HG03442 (cell line): ENCODE measurements around the gene SFMBT2.

Experiments used
- ATAC-seq: cut with Tn5 transposase; IDR thresholded peaks from one replicate; pipeline ENCODE4 v1.9.1; 2021; ENCODE audit warnings: mild to moderate bottlenecking, moderate library complexity; ENCODE audit not compliant: unreplicated experiment

Gene SFMBT2

GRCh38 chr10:7161484-7162250 lies 249.2 kb downstream of the SFMBT2 start:
- no peak for ATAC-seq

- ATAC-seq = no peak
Observed at GRCh38 chr10:7159928-7160327, 250.9 kb downstream of the SFMBT2 start.

- ATAC-seq = no peak
Observed at GRCh38 chr10:7159517-7159916, 251.3 kb downstream of the SFMBT2 start.

- ATAC-seq = no peak
Observed at GRCh38 chr10:7157091-7157490, 253.7 kb downstream of the SFMBT2 start.

- no peak for ATAC-seq
Observed at GRCh38 chr10:7153750-7154149, 257.1 kb downstream of the SFMBT2 start.

GRCh38 chr10:7152982-7153381 lies 257.9 kb downstream of the SFMBT2 start:
- no peak for ATAC-seq

- ATAC-seq = no peak
Observed at GRCh38 chr10:7152341-7152740, 258.5 kb downstream of the SFMBT2 start.

- no peak for ATAC-seq
Observed at GRCh38 chr10:7151538-7151937, 259.3 kb downstream of the SFMBT2 start.

- ATAC-seq = no peak
Observed at GRCh38 chr10:7150349-7150748, 260.5 kb downstream of the SFMBT2 start.

GRCh38 chr10:7146189-7146588 lies 264.6 kb downstream of the SFMBT2 start:
- no peak for ATAC-seq

GRCh38 chr10:7136016-7136415 lies 274.8 kb downstream of the SFMBT2 start:
- no peak for ATAC-seq

- no peak for ATAC-seq
Observed at GRCh38 chr10:7135188-7135587, 275.6 kb downstream of the SFMBT2 start.

- no peak for ATAC-seq
Observed at GRCh38 chr10:7134448-7134847, 276.4 kb downstream of the SFMBT2 start.

GRCh38 chr10:7133958-7134357 lies 276.9 kb downstream of the SFMBT2 start:
- no peak for ATAC-seq

GRCh38 chr10:7133278-7133677 lies 277.6 kb downstream of the SFMBT2 start:
- no peak for ATAC-seq

GRCh38 chr10:7130191-7130911 lies 280.5 kb downstream of the SFMBT2 start:
- ATAC-seq = no peak

- ATAC-seq = no peak
Observed at GRCh38 chr10:7123774-7124173, 287.1 kb downstream of the SFMBT2 start.

GRCh38 chr10:7122561-7122960 lies 288.3 kb downstream of the SFMBT2 start:
- no peak for ATAC-seq

GRCh38 chr10:7121154-7121797 lies 289.6 kb downstream of the SFMBT2 start:
- peak; percentile 63 for ATAC-seq

- ATAC-seq = no peak
Observed at GRCh38 chr10:7119325-7120015, 291.4 kb downstream of the SFMBT2 start.
